ENCODE data around the gene MYOT. TPM values are rescaled to one million over a fixed set of nuclear protein-coding genes. Genes with fewer than 3 reads are reported as not detected.

The MYOT gene
- total and polyA plus RNA-seq, 2 donors (not counting 3 experiments of a cell fraction or from before 2014, with no cell fraction given) = not detected

GRCh38 chr5:137858223-137858916 lies 9.3 kb upstream of the MYOT start:
- peaks cover 0 to 2% of the 10 kb centered on the region in 2 experiments for H3K27me3 ChIP-seq (ENCODE audit: control insufficient read depth in 2 of 2, insufficient read depth in 2 of 2, low read length in 2 of 2)
- intact Hi-C loops (cut with micrococcal nuclease) (no loop called here), dilution Hi-C loops (cut with MboI; ENCODE audit: extremely low pct_ligation_motif_present, low sequenced_read_pairs) (no loop called here)
- H2AFZ ChIP-seq (ENCODE audit: low read depth, low read length) = no peak overlapping the region
- POLR2A ChIA-PET = interaction anchor here (0.5 kb wide), 1 partner anchor 37 kb away, joined by 3 read pairs; no protein-coding TSS in a partner anchor
- H3K4me3 ChIP-seq (replicated peaks in 1 of 3; ENCODE audit: insufficient read depth in 1 of 3, low read depth in 1 of 3, low read length in 3 of 3) = no peak overlapping the region
- TF ChIP-seq, protein P1, sequence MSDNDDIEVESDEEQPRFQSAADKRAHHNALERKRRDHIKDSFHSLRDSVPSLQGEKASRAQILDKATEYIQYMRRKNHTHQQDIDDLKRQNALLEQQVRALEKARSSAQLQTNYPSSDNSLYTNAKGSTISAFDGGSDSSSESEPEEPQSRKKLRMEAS (IDR thresholded peaks at IDR 0.05; ENCODE audit: insufficient read depth, insufficient read length) = no peak
- no peak for TF ChIP-seq GATA2 (IDR thresholded peaks at IDR 0.05; ENCODE audit: insufficient read depth, insufficient read length, low read depth, low read length)
- TF ChIP-seq FOS (IDR thresholded peaks at IDR 0.05; ENCODE audit: borderline replicate concordance, insufficient read depth, low read length) = no peak
- no peak for TF ChIP-seq EZH2 (IDR thresholded peaks at IDR 0.05; ENCODE audit: borderline replicate concordance, low read depth, low read length, severe bottlenecking)
- no peak for TF ChIP-seq CTCF (IDR thresholded peaks at IDR 0.05; ENCODE audit: extremely low read depth in 1 of 2, insufficient read depth in 1 of 2, low read depth in 1 of 2, low read length in 2 of 2)
- no peak for TF ChIP-seq JUN (IDR thresholded peaks at IDR 0.05; ENCODE audit: borderline replicate concordance, insufficient read depth, insufficient read length, low read depth)
- DNase-seq (ENCODE audit: low read depth, low spot score) (no peak), FAIRE-seq (no peak)
- H3K9ac ChIP-seq (replicated peaks; ENCODE audit: extremely low read depth, insufficient read depth, low read length) = no peak overlapping the region
- no TSS peak for BruUV-seq (replicated peaks)
- H4K20me1 ChIP-seq (replicated peaks; ENCODE audit: control insufficient read depth, extremely low read depth, insufficient read depth, low read length) = no peaks in the 10 kb centered on the region
- no peaks in the 10 kb centered on the region for H3K4me1 ChIP-seq (ENCODE audit: control insufficient read depth, extremely low read depth, insufficient read depth, low read length)
- H3K79me2 ChIP-seq (ENCODE audit: control insufficient read depth, insufficient read depth, low read length) = no peaks in the 10 kb centered on the region
- H3K36me3 ChIP-seq (ENCODE audit: control insufficient read depth in 2 of 2, extremely low read depth in 1 of 2, insufficient read depth in 2 of 2, low read length in 2 of 2) = no peaks in the 10 kb centered on the region
- H3K9me1 ChIP-seq (replicated peaks; ENCODE audit: control insufficient read depth, extremely low read depth, insufficient read depth, low read length) = no peaks in the 10 kb centered on the region
- no peak overlapping the region for H3K27ac ChIP-seq (ENCODE audit: insufficient read depth, low read depth, low read length)
- CTCF ChIA-PET = no interaction called here
- H3K9me3 ChIP-seq (replicated peaks; ENCODE audit: control insufficient read depth, insufficient read depth, low read length) = no peaks in the 10 kb centered on the region
- no peak overlapping the region for H3K4me2 ChIP-seq (ENCODE audit: insufficient read depth, low read length)

Data from endothelial cell of umbilical vein (primary cell).